HG03159 (cell line): ENCODE data around the gene DIPK2B.
A peak's percentile ranks its signal among the peaks of the same experiment; 100 is the strongest.

Experiments used
- ATAC-seq: cut with Tn5 transposase; IDR thresholded peaks from one replicate; pipeline ENCODE4 v1.9.1; 2021; ENCODE audit warnings: mild to moderate bottlenecking, moderate library complexity; ENCODE audit not compliant: unreplicated experiment

Gene DIPK2B, protein sequence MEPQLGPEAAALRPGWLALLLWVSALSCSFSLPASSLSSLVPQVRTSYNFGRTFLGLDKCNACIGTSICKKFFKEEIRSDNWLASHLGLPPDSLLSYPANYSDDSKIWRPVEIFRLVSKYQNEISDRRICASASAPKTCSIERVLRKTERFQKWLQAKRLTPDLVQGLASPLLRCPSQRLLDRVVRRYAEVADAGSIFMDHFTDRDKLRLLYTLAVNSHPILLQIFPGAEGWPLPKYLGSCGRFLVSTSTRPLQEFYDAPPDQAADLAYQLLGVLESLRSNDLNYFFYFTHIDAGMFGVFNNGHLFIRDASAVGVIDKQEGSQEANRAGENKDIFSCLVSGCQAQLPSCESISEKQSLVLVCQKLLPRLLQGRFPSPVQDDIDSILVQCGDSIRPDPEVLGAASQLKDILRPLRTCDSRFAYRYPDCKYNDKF

DNA sequence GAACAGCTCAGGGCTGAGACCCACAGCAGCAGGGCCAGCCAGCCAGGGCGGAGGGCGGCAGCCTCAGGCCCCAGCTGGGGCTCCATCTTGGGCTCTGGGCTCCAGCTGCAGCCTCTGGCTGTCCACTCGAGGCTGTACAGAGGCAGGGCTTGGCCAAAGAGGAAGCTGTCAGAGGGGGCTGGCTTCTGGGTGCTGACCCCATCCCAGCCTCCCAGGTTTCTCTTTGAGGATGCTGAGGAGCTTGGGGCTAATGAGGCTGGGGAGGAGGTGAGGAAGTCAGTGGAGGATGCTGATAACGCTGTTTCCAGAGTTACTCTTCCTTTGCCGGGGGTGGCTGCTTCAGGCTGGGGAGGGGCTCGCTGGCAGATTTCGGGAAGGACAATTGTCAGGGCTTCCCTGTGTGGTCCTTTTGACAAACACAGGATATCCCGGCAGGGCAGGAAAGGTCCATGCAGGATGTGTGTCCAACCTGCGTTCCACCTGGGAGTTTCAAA lies at the start of gene DIPK2B:
DIPK2B (minus strand) TSS at position 136 of the 494 bp plus-strand sequence; CDS start at position 86, 50 bp downstream.
- ATAC-seq = no peak

GRCh38 chrX:45240301-45240700 lies 39.6 kb upstream of the DIPK2B start:
- ATAC-seq = no peak

GRCh38 chrX:45238489-45238888 lies 37.8 kb upstream of the DIPK2B start:
- ATAC-seq = no peak

- no peak for ATAC-seq
Observed at GRCh38 chrX:45233531-45233930, 32.9 kb upstream of the DIPK2B start.

DNA sequence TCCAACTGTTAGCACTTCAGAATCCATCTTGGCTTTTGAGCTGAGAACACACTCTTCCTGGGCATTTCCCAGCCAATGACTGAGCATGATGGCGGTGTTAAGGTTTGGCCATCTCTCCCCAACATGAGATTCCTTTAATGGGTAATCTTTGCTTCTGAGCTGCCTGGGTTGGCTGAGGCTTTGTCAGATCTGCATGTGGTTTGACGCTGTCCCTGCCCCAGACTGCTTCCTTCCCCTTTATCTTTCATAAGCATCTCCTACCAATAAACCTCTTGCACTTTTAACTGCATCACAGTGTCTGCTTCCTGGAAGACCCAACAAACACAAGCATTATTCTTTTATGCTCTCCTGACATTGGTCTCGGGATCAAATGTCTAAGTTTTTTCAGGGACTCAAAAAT lies 31.5 kb upstream of the DIPK2B start:
- no peak for ATAC-seq

DNA sequence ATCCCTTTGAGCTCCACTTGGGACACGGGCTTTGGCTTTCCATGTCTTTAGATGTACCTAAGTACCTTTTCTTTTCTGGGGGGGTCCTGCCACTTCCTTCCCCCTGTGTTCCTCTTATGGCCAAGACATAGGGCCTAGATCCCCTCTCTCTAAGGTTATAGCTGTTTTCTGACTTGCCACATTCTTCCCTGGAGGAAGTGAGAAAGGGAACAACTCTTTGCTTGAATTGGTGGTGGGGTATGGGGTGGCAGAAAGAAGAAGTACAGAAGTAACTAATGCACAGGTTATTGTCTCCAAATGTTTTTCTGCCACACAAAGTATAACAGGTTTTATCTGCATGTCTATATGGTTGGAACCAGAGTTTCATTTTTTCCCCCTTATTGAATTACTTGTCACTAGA lies 29.7 kb upstream of the DIPK2B start:
- ATAC-seq = no peak

GRCh38 chrX:45229348-45229747 lies 28.7 kb upstream of the DIPK2B start:
- no peak for ATAC-seq

DNA sequence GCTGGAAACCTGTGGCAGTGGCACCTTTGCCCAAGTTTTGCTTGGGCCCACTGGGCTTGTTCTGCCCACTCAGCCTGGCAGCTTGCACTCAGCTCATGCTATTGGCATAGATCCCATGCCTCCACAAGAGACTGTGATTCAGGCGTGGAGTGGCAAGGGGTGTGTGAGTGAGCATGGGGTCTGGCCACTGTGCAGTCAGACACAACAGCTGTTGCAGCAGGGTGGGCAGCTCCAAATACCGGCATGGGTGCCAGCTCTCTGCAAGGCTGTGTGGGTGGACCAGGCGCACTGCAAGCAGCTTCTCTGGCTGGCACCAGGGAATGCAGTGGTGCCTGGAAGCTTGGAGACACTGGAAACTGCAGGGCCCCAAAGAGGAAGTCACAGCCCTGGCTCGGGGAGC lies 27.4 kb upstream of the DIPK2B start:
- ATAC-seq = no peak

DNA sequence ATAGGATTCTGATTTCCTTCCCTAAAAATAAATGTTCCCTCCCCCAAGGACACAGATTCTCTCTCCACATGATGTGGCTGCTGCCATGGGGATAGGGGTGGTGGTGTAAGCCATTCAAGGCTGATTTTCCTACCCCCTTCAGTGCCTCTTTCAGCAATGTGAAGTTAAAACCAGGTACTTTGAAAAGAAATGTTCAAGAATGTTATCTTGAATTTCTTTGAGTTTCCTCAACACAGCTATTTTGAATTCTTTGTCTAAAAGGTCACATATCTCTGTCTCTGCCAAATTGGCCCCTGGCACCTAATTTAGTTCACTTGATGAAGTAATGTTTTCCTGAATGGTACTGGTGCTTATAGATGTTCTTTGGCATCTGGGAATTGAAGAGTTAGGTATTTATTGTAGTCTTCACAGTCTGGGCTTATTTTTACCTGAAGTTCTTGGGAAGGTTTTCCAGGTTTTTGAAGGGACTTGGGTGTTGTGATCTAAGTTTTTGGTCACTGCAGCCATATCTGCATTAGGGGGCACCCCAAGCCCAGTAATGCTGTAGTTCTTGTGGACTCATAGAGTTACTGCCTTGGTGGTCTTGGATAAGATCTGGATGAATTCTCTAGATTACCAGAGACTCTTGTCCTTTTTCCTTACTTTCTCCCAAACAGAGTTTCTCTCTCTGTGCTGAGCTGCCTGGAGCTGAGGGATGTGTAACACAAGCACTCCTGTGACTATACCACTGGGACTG lies 7.6 kb upstream of the DIPK2B start:
- ATAC-seq = no peak

DNA sequence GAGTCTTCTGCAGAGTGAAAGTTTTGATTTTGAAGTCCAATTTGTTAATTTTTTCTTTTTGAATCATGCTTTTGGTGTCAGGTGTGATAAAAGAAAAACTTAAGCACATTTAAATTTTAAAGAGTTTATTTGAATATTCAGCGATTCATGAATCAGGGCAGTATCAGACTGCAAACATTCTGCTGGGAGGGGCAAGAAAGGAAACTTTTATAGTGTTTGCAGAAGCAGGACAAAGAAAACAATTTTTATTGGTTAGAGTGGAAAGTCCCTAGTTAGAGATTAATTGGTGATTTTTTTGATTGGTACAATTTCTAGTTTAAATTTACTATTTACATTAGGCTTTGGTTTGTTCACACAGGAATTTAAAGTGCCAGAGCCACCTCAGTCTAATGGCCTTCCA lies 1.5 kb upstream of the DIPK2B start:
- no peak for ATAC-seq

- no peak for ATAC-seq
Observed at GRCh38 chrX:45198706-45199105, 2.0 kb downstream of the DIPK2B start.

GRCh38 chrX:45198301-45198700 lies 2.4 kb downstream of the DIPK2B start:
- no peak for ATAC-seq

GRCh38 chrX:45196701-45197100 lies 4.0 kb downstream of the DIPK2B start:
- ATAC-seq = no peak

DNA sequence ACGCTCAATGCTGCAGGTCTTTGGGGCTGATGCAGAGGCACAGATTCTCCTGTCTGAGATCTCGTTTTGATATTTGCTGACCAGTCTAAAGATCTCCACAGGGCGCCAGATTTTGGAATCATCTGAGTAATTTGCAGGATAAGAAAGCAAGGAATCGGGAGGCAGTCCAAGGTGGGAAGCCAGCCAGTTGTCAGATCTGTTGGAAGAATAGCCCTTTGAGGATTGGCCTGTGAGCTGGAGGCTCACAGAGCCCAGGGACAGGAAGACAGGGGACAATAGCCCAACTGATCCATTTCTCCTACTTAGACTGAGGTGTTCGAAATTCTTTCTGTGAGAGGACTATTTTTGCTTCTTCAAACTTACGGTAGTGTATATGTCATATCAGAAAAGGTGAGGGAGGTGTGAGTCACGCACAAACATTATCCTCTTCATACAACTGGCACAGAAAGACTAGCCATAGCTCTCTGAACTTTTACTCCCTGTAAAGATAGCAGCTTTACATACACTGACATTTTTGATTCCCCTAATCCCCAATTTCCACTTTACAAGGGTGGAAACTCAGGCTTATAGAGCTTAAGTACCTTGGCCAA lies 8.8 kb downstream of the DIPK2B start:
- ATAC-seq = no peak

GRCh38 chrX:45191383-45191782 lies 9.3 kb downstream of the DIPK2B start:
- no peak for ATAC-seq

DNA sequence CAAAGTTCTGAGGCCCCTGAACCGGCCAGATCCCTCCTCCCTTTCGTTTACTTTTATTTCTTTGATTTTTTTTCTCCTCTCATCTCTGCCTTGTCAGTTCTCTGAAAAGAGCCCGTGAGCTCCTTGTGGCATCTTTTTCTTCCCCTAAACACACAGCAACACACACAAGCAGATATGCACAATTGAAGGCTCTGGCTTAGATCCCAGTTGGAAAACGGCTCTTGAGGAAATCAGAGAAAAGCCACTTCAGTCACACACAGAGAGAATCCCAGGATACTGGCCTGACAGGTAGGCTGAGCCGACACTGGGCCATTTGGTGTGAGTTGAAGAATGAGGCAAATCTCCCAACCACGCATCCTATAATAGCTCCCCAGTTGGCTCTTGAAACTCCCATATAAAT lies 12.9 kb downstream of the DIPK2B start:
- ATAC-seq = no peak

GRCh38 chrX:45186643-45187026 lies 14.0 kb downstream of the DIPK2B start:
- peak; percentile 21 for ATAC-seq

DNA sequence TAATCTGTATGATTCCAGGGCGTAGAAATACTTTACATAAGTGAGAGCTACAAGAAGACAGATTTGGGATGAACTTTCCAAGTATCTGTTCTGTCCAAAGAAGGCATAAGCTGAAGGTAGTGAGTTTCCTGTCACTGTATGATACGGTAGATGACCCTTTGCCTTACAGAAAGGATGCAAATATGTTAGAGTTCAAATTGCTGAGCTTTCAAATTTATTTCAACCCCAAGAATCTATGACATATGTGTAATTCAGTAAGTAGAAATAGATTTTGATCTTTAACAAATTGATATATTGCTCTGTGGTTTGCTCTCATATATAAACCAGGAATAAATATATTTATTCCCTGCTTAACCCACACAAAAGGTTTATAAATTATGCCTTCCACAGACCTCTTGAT lies 16.5 kb downstream of the DIPK2B start:
- ATAC-seq = no peak

DNA sequence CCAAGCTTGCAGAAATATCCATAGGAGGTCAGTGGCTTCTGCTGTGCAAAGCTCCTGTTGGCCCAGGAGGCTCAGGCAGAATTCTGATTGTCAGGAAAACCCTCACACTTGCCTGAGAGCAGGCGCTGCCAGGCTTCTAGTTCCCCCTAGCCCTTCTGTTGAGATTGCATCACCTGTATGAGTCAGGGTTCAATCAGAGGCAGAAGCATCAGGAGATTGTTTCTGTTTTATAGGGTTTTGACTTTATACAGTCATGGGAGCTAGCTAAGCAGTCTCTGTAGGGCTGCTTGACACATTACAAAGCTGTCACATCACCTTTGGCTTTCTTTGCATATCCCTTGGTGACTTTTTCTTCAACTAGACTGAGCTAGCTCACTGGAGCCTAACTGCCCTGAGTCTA lies 27.8 kb downstream of the DIPK2B start:
- no peak for ATAC-seq

DNA sequence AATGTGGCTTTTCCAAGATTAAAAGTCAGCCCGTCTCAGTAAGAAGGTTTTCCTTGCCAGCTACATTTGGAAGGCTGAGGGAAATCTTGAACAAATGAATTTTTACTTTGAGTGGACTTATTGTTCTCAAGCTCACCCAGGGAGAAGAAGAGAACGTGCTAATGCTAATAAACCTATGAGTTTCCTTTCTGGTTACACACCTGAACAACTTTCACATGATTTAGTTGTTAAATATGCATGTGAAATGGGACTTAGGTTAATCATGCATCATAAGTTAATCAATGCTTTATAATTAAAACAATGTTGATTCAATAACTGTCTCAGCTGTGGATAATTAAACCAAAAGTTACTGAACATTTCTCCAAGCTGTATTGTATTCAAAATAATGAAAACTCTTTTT lies 33.9 kb downstream of the DIPK2B start:
- no peak for ATAC-seq

- no peak for ATAC-seq
Observed at GRCh38 chrX:45165726-45166125, 35.0 kb downstream of the DIPK2B start.

DNA sequence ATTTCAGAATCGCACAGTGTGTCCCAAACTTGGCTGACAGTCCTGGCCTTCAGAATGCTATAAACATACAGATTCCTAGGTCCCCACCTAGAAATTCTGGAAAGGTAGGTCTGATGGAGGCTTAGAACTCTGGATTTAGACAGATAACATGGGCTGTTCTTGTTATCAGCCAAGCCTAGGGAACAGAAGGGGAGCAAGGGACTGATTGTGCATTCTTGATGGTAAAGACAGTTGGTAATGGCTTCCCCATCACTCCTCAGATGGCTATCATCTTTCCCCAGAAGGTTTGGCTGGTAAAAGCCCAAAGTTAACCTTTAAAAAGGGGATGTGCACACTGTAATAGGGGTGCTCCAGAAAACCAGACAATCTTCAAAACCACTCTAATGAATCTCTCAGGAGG lies 35.7 kb downstream of the DIPK2B start:
- no peak for ATAC-seq
